CD4-positive, alpha-beta T cell treated with Interleukin-15 for 1 hour (primary cell): ENCODE results near the gene CD247.
A peak's percentile ranks its signal among the peaks of the same experiment; 100 is the strongest.

Experiments
- DNase-seq: peaks from one replicate; pipeline ENCODE4 v3.0.0-alpha.2; 2020

CD247 gene

DNA sequence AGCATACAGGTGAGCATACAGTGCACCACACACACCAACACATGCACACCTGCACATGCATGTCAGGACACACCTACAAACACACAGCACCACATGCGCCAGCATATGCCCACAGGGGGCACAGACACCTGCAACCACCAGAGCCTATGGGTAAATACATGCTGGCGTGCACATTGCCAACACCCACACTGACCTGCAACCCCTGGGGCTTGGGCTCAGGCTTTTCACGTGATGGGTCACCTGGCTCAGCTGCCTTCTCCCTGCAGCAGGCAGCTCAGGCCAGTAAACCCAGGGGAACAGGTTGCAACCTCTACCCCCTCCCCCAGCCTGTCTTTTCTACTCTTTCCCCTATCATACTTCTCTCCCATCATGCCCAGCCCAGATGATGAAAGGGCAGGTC is 8.1 kb downstream of the CD247 start:
- DNase-seq = no peak

DNA sequence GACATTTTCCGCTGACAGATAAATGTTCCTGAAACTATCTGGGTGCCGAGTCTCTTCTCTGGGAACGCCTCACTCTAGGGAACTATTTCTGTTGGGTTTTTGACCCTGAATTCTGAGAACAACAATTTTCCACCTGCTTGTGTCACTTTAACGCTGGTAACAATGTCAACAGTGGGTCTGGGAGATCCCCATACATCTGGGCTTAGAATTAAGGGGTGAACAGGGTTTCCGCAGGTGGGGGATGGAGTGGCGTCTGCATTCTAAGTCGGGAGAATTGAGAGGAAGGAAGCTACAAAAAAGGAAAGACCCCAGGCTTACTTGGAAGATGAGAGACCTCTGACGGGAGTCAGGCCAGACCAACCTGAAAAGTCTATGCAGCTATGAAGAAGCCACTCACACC is 8.7 kb downstream of the CD247 start:
- peak; percentile 47 for DNase-seq

DNA sequence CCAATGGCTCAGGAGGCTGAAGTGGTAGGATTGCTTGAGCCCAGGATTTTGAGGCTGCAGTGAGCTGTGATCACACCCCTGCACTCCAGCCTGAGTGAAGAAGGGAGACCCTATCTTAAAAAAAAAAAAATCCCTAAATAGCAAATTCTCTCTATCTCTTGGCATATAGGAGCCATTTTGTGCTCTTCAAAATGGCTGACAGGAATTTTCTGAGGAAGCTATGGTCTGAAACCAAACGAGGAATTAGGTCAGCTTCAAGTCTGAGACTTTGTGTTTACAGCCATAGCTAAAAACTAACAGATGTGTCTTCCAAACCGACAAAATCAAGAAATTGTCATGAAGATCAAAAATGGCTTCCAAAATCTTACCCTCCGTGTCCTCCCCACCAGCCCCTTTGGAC is 10.6 kb downstream of the CD247 start:
- DNase-seq = no peak

DNA sequence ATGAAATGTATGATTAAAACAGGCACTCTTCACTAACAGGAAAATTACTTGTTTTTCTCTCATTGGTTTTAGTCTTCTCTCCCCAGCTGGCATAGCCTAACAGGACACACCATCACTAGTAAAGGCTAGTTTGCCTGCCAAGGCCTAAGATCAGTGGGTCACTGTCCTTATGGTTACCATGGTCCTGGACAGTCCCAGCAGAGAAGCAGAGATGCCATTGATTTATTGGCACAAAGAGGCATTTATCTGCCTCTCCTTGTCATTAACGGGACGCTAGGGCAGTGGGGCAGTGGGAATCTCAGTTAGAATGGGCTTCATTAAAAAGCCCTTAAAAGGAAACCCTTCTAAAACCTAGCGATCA is 13.9 kb downstream of the CD247 start:
- DNase-seq = no peak

DNA sequence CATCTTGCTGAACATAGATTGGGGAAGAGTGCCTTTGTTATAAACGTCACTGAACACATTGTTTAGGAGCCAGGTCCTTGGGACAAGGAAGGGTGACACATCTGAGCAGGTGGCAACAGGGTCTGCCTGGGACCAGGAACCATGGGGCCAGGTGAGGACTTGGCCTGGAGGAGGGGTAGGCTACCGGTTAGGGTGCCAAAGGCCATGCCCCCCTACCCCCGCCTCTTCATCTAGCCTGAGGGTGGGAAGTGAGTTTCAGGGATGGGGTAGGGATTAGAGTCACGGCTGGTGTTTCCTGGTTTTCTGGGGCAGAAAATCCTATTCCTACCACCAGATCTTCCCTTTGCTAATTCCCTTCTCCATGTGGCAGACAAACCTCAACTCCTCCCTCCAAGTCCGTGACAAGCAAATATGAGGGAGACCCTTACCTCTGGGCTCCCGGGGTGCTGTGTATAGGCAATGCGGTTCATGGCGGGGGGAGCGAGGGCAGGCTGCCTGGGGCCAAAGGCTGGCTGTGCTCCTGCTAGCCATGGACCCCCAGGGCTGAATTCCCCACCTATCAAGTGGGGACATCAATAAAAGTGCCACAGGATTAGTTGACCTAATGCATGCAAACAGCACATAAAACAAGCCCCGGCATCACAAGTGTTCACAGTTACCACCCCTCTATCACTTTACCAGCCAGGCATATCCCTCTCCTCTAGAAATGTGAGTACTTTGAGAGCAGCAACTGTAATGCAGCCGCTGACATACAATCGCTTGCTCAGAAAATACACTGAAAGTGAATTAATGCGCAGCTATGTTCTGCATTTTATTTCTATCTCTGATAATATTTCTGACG is 14.5 kb downstream of the CD247 start:
- no peak for DNase-seq

DNA sequence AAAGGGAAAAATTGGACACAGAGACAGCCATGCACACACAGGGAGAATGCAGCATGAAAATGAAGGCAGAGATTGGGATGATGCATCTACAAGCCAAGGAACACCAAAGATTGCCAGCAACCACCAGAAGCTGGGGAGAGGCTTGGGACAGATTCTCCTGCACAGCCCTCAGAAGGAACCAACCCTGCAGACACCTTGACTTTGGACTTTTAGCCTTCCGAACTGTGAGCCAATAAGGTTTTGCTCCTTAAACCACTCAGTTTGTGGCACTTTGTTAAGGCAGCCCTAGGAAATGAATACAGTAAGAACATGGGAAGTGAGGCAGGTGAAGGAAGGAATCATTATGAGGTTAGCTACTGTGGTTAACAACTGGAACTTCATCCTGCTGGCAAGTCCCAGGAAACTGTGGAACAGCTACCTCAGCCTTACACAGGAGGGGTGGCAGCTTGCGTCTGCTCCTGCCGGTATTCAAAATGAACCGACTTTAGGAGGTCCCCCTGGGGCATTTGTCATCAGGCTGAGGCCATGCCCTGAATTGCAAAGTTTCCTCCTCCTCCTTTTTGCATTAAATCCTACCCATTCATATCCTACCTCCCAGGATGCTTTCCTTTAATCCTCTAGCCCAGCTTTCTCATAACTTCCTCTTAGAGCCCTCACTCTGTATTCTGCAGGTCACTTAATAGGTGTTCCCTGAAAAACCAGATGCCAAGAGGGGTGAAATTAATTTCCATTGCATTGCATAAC is 15.4 kb downstream of the CD247 start:
- DNase-seq = no peak

DNA sequence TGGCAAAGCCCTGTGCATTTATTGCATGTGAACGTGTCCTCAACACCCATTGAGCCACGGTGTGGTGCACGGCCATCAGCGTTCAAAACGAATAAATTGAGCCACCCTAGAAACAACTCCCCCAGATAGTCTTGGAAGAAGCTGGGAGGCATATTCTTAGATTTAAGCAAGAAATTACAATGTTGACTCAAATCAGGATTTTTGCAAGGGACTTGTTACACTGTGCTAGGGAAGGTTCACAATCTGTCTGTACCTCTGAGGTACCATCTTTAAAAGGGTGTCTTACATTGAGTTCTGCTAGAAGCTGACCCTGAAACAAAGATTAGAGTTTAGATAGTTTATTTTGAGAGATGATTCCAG is 16.2 kb downstream of the CD247 start:
- DNase-seq = no peak

DNA sequence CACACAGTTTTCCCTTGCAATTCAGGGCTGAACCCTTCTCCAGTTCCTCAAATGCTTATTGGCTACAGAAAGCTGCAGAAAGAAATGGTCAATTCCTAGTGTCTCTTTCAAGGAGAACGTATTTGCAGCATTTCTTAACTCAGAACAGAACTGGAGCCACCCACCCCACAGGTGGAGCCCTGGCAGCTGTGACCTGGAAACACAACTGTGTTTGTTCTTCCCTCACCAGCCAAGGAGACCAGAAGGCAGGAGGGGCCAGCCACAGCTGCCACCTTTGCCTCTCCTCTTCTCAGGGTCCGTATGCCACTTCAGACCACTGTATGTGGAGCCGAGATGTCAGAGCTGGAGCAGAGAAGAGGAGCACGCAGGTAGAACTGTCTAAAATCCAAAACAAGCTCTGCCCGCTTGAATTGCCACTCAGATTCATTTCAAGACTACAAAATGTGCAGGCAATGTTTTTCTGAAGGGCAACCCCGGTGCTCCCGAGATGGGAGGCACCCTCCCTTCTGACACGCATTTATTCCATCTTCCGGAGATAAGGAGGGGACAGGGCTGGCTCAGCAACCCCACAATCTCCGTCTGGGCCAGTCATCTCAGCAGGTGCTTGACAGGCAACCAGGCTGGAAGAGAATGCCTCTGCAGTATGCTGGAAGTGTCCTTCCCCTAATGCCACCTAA is 16.7 kb downstream of the CD247 start:
- no peak for DNase-seq

DNA sequence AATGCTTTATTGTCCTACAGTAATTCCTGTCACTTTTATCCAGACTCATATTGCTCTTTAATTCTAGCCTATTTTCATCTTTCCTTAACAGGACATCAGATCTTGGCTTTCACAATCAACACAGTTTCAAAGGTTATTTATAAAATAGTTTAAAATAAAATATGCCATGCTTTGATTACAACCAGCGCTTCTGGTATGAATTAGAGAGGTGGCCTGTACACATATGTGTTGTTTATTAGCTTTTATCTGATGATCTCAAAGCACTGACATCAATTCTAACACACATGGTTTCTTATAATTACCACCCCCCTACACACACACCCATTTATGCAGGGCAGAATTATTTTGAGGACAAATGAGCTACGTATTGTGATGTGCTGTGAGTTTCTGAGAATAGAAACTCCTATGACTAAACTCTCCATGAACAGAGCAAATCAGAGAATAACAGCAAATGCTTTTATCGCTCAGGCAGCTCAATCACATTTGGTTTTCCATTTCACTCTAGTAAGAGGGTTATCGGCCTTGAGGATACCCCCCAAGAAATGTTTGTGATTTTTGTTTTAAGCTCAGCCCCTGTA is 18.0 kb downstream of the CD247 start:
- no peak for DNase-seq

DNA sequence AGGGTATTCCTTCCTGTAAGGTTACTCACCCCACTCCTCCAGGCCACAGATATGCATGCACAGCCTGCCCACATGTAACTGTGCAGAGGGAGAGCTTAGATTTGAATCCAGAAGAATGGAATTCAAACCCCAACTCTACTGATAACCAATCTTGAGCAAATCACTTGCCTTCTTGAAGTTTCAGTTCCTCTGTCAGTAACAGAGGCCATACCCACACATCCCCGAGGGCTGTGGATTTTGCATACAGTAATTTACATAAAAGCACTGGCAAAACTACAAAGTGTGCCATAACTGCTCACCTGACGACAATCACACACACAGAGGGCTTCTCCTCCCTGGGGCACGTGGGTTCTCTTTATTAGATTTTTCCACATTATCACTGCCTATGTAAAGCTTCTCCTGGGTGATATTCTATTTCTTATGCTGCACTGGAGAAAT is 18.6 kb downstream of the CD247 start:
- DNase-seq = peak; percentile 48

DNA sequence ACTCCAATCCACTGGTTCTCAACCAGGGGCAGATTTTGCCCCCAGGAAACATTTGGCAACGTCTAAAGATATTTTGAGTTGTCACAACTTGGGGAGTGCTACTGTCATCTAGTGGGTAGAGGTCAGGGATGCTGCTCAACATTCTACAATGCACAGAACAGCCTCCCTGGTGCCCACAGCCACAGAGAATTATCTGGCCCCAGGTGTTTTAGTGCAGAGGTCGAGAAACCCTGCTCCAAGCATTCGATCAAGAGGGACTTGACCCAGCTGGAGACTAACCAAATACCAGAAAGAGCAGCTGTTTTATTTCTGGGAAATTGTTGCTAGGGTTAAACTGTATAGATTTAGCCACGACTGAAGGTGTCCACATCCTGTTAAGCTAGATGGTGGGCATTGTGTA is 19.2 kb downstream of the CD247 start:
- no peak for DNase-seq

DNA sequence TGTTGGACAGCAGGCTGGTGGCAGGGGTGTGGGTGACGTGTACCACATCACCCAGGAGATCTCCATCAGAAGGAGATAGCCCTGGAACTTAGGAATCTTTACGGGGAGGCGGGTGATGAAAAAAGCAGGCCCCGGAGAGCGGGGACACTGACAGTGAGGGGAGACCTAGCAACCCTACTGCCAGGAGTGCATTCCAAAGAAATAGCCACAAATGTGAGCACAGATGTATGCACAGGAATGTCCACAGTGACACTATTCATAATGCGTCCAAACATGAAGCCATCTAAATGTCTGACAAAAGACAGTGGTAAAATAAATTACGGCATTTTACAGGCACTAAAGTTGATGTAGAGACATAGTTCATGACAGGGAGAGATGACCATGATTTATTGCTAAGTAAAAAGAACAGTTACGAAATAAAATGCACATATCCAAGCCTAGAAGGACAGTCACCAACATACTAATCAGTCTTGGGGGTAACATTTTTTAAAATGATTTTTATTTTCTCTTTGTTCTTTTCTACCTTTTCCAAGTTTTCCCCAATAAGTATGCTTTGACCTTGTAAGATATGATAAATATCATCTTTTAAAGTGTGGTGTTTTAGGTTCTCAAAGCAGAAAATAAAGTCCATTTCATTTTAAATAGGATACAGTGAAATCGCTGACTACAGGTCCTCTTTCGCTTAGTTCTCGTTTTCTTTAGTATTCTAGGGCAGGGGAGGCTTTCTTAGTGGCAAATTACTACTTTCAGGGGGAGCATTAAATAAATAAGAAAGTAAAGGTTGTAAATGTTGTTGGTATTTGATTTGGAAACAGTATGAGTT is 21.3 kb downstream of the CD247 start:
- DNase-seq = no peak

DNA sequence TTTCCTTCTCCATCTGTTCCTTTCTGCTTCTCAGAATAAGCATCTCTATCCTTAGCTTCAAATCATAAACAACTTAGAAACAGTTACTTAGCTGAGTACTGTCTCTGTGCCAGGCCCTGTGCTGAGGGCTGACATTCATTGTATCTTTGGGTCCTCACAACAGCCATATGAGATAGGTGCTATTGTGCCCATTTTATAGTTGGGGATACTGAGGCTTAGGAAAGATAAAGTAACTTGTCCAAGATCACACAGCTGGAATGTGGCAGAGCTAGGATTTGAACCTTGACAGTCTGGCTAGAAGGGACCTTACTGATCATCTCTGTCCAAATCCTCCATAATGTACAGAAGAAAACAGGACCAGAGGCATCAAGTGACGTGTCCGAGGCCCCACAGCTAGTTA is 25.0 kb downstream of the CD247 start:
- no peak for DNase-seq

DNA sequence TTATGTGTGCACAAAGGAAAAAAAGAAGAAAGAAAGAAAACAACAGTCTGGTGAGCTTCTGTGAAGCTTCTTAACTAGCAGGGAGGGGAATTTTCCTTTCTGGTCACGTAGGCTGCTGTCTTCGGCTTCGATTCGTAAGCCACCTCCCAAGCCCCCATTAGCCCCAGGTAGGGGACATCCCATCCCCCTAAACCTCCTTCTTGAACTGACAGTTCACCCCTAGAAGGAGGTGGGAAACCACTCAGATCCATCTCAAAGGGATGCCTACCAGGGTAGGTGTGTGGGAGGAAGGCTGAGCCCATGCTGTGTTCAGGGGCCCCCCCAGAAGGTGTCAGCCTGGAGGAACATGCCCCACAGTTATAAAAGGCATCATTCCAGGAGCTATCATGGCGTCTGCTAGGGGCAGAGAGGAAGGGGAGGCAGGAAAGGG is 25.8 kb downstream of the CD247 start:
- peak; percentile 59 for DNase-seq

DNA sequence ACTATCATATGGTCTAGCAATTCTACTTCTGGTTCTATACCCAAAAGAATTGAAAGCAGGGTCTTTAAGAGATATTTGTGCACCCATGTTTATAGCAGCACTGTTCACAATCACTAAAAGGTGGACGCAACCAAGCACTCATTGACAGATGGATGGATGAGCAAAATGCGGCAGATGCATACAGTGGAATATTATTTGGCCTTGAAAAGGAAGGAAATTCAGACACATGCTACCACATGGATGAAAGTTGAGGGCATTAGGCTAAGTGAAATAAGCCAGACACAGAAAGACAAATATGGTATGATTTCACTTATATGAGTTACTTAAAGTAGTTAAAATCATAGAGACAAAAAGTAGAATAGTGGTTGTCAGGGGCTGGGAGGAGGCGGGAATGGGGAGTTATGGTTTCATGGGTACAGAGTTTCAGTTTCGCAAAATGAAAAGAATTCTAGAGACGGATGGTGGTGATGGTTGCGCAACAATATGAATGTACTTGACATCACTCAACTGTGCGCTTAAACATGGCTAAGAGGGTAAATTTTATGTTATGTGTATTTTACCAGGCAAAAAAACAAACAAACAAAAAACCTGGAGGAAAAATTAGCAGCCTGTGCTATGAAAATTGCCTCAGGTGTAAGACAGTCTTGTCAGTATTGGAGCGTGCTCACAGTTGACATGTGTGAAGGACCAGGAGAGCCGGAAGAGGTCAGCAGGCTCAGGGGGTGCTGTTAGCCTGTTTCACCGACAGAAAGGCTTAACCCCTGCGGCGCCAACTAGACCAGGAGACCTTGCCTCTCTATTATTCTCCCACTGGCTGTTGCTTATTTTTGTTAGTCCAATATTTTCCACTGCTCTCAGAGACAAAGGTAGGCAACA is 26.5 kb downstream of the CD247 start:
- DNase-seq = no peak

DNA sequence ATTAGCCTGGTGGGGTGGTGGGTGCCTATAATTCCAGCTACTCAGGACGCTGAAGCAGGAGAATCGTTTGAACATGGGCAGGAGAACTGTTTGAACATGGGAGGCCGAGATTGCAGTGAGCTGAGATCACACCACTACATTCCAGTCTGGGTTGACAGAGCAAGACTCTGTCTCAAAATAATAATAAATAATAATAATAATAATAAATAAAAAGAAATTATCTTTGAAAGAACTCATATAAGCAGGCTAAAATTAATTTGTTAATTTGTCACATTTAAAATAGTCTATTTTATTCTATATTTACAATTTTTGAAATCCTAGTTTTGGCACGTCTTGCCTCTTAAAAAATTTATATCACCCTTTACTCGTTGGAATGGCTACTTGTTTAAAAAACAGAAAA is 27.6 kb downstream of the CD247 start:
- no peak for DNase-seq

DNA sequence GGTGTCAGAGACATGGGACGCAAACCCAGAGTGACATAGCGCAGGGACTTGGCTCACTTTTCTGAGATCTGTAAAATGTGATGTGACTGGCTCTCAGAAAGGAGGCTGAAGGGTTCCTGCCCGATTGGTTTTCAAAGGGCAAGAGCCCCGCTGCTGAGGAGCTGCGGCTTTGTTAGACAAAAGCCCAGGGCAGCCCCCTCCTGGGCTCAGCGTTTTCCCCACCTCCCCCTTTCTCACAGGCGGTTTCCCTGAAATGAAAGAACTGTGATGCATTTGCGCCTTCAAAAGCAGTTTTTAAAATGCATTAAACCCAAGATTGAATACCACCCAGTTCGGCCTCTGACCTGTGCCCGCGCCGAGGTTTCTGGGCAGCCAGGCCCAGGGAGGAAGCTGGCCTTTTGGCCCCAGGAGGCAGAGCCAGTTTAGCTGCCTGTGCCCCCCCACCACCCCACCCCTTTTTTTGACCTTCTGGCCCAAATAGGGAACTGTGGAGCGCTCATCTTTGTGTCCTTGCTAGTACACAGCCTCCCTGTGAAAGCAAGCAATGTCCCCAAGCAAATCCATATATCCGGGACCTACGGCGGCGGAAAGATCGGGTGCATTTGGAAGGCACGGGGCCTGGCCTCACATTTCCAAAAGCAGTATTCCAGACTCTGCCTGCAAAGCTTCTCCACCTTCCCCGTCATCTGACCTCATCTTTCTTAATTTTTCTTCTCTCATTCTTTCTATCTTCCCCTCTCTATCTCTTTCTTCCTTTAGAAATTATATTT is 28.6 kb downstream of the CD247 start:
- peak; percentile 81 for DNase-seq

DNA sequence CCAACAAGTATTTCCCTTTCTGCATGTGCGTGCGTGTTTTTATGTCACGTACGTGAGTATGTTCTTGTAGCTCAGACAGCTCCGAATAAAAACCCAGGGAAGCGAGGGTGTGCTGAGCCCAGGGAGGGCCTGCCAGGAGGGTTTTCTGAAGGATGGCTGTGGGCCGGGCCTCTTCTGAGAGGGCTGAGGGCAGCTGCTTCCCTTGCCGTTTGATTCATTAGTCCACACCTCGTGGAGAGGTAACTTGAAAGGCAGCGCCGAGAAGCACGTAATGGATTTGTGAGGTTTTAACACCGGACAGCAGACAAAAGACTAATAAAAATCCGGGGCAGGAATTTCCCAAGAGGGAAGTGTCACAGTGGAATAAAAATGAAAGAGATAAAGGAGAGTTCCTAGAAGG is 29.5 kb downstream of the CD247 start:
- no peak for DNase-seq

DNA sequence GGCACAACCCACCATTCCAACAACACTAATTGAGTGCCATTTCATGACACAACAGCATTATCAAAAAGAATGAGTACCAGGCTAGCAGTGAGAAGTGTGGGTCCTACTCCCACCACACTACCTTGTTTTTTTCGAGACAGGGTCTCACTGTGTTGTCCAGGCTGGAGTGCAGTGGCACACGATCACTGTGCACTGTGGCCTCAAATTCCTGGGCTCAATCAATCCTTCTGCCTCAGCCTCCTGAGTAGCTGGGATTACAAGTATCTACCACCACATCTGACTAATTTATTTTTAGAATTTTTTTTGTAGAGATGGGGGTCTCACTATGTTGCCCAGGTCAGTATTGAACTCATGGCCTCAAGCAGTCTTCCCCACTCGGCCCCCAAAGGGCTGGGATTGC is 30.7 kb downstream of the CD247 start:
- DNase-seq = no peak

DNA sequence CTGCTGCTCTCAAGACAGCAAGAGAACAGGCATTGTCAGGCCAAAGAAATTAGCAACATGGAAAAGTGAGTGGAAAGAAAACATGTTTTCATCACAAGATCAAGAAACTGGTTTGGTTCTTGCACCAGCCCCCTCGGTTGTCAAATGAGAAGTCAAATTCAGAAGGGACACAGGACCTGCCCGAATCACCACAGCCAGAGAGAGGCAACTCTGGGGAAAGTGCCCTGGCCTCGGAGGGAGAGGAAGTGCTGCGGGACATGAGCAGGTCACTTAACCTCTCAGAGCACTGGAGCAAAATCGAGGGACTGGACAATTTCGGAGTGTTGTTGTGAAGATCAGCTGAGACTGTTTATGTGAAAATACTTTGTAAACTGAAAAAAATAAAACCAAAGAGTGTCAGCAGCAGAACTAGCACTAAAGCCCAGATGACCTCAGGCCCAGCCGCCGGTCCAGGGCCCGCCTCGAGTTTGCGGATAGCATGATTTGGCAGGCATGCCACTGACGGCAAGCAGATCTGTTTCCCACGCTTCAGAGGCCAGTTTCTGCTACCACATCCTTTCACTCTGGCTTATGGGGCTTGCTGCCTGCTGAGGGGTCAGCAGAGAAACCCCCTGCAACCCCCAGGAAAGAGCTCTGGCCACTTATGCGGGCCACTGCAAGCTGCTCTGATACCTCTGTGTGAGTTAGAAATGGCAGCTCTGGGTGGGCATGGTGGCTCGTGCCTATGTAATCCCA is 32.1 kb downstream of the CD247 start:
- peak; percentile 48 for DNase-seq
